CD14-positive monocyte (primary cell): Measurements from ENCODE around the gene CNPY2. TPM values are rescaled to one million over a fixed set of nuclear protein-coding genes. Genes with fewer than 3 reads are reported as not detected.

ENCODE experiments used
- DNase-seq, 3 donors: peaks; one replicate each; pipeline ENCODE4 v3.0.0-alpha.2; 2011 to 2022
- H2AFZ ChIP-seq: 2 replicates; pipeline ENCODE4 v1.6.0; 2012; ENCODE audit warnings: mild to moderate bottlenecking, low read depth, low read length, inconsistent platforms; ENCODE audit not compliant: insufficient read depth, poor library complexity, severe bottlenecking
- H3K27ac ChIP-seq, 2 donors: 1 replicate in 1 of 2; 2 replicates in 1 of 2; pipeline ENCODE4 v1.5.1; 2012 to 2013; ENCODE audit warnings: low read length in 2 of 2, control low read depth in 1 of 2, inconsistent platforms in 1 of 2, low read depth in 1 of 2, mild to moderate bottlenecking in 1 of 2
- H3K27me3 ChIP-seq, 2 donors: one replicate each; pipeline versions ENCODE4 v1.6.0 to v1.6.1; 2011 to 2013; ENCODE audit warnings: low read length in 2 of 2; ENCODE audit not compliant: control insufficient read depth in 2 of 2, insufficient read depth in 2 of 2
- H3K36me3 ChIP-seq, 2 donors: replicated peaks in 1 of 2; 1 replicate in 1 of 2; 2 replicates in 1 of 2; pipeline versions ENCODE4 v1.5.1 to v1.6.1; 2012 to 2013; ENCODE audit warnings: low read length in 2 of 2, control low read depth in 1 of 2, inconsistent platforms in 1 of 2, mild to moderate bottlenecking in 1 of 2; ENCODE audit not compliant: insufficient read depth in 2 of 2, control insufficient read depth in 1 of 2
- H3K4me1 ChIP-seq, 2 donors: 1 replicate in 1 of 2; 2 replicates in 1 of 2; pipeline versions ENCODE4 v1.5.1 to v1.6.1; 2012 to 2013; ENCODE audit warnings: low read length in 2 of 2, control low read depth in 1 of 2, inconsistent platforms in 1 of 2, mild to moderate bottlenecking in 1 of 2, moderate library complexity in 1 of 2; ENCODE audit not compliant: insufficient read depth in 2 of 2, control insufficient read depth in 1 of 2
- H3K4me2 ChIP-seq: replicated peaks from 2 replicates; pipeline ENCODE3; 2012; ENCODE audit warnings: low read length, moderate library complexity, mild to moderate bottlenecking; ENCODE audit not compliant: poor library complexity, severe bottlenecking; ENCODE audit errors: extremely low read depth
- H3K4me3 ChIP-seq, 3 experiments: fragments of 200-600 bp in 1 of 3; sonication (generic) in 1 of 3; replicated peaks in 1 of 3; 1 replicate in 2 of 3; 2 replicates in 1 of 3; pipeline ENCODE4 v1.5.1; 2011 to 2013; ENCODE audit warnings: low read length in 3 of 3, mild to moderate bottlenecking in 3 of 3, control low read depth in 2 of 3, low read depth in 2 of 3, inconsistent platforms in 1 of 3, moderate library complexity in 1 of 3
- H3K79me2 ChIP-seq: 2 replicates; pipeline ENCODE4 v1.6.0; 2012; ENCODE audit warnings: mild to moderate bottlenecking, control low read depth, inconsistent platforms, low read length, moderate library complexity; ENCODE audit not compliant: insufficient read depth
- H3K9ac ChIP-seq: 2 replicates; pipeline ENCODE4 v1.6.0; 2017; ENCODE audit warnings: low read length, mild to moderate bottlenecking; ENCODE audit not compliant: insufficient read depth, poor library complexity, severe bottlenecking
- H3K9me3 ChIP-seq, 2 donors: replicated peaks in 1 of 2; 1 replicate in 1 of 2; 2 replicates in 1 of 2; pipeline versions ENCODE4 v1.5.1 to v1.6.1; 2012 to 2013; ENCODE audit warnings: low read length in 2 of 2, control low read depth in 1 of 2; ENCODE audit not compliant: control insufficient read depth in 1 of 2, insufficient read depth in 1 of 2
- H4K20me1 ChIP-seq: 2 replicates; pipeline ENCODE4 v1.6.0; 2012; ENCODE audit warnings: mild to moderate bottlenecking, low read length, control low read depth, moderate library complexity; ENCODE audit not compliant: insufficient read depth
- H3K27ac Mint-ChIP-seq, 7 donors: one replicate each; pipeline ENCODE4 v1.8.0; 2020; ENCODE audit warnings: mild to moderate bottlenecking in 7 of 7, mixed read lengths in 7 of 7, moderate library complexity in 6 of 7, inconsistent platforms in 2 of 7
- H3K27me3 Mint-ChIP-seq, 3 donors: one replicate each; pipeline ENCODE4 v1.8.0; 2021 to 2022; ENCODE audit warnings: low read depth in 3 of 3, mild to moderate bottlenecking in 3 of 3, mixed read lengths in 3 of 3, moderate library complexity in 3 of 3, inconsistent platforms in 1 of 3
- H3K36me3 Mint-ChIP-seq, 2 donors: one replicate each; pipeline ENCODE4 v1.8.0; 2020; ENCODE audit warnings: mixed read lengths in 2 of 2, inconsistent platforms in 1 of 2, mild to moderate bottlenecking in 1 of 2
- H3K4me1 Mint-ChIP-seq: one replicate; pipeline ENCODE4 v1.8.0; 2020; ENCODE audit warnings: mild to moderate bottlenecking, mixed read lengths
- H3K4me3 Mint-ChIP-seq, 2 donors: one replicate each; pipeline ENCODE4 v1.8.0; 2020; ENCODE audit warnings: mild to moderate bottlenecking in 2 of 2, mixed read lengths in 2 of 2, moderate library complexity in 1 of 2
- H3K9me3 Mint-ChIP-seq, 7 donors: one replicate each; pipeline ENCODE4 v1.8.0; 2020 to 2022; ENCODE audit warnings: mixed read lengths in 7 of 7, mild to moderate bottlenecking in 6 of 7, moderate library complexity in 6 of 7, inconsistent platforms in 2 of 7
- CTCF ChIP-seq: fragments of 200-600 bp; IDR thresholded peaks from one replicate; pipeline ENCODE4 v1.8.0; 2022; ENCODE audit warnings: antibody characterized with exemption, mild to moderate bottlenecking
- WGBS: methylation state at CpG from one replicate; pipeline ENCODE4 v1.1.5; 2013; ENCODE audit warnings: missing lambda C conversion rate; ENCODE audit not compliant: insufficient coverage; 5-methylcytosine and 5-hydroxymethylcytosine counted together
- intact Hi-C, 2 donors: fragments of 100-400 bp; cut with micrococcal nuclease; formaldehyde crosslinking; loops; one replicate each; pipeline versions ENCODE4 v1.15.0 to v1.15.1; 2023
- polyA plus RNA-seq, 3 donors: library from polyadenylated mRNA; depleted of rRNA in 1 of 3; unstranded in 2 of 3; stranded (reverse) in 1 of 3; fragments of 300-500 nt in 2 of 3; fragments of >200 nt in 1 of 3; fragmentation: Illumina TruSeq in 2 of 3; gene quantifications; 1 replicate in 2 of 3; 2 replicates in 1 of 3; pipeline ENCODE4 v1.2.3, GENCODE V29; 2012 to 2021

The CNPY2 gene
- polyA plus RNA-seq, 3 donors = 50.4 to 122 (median 121) TPM

- WGBS = under 1% methylated on average over 43 of the region's 54 CpGs
- TF ChIP-seq CTCF = no peak
- H3K9ac ChIP-seq = peak within 1 kb of the TSS; percentile 76
- Mint-ChIP-seq H3K4me3 (peak within 1 kb of the TSS; percentile 87 to 94), H3K36me3 (peaks cover 16 to 21% of the 10 kb centered on the region in 2 donors), H3K4me1 (peaks cover 26% of the 10 kb centered on the region), H3K27me3 (peaks cover 0 to 2% (median 1%) of the 10 kb centered on the region in 3 donors), H3K27ac (peak within 1 kb of the TSS; percentile 87 to 97 (median 95)), H3K9me3 (no peaks in the 10 kb centered on the region)
- H3K4me1 ChIP-seq = peaks cover 19 to 23% of the 10 kb centered on the region in 2 donors
- DNase-seq = peak; percentile 98 to 99 (median 99)
- H3K9me3 ChIP-seq = no peaks in the 10 kb centered on the region
- peaks cover 38% of the 10 kb centered on the region for H4K20me1 ChIP-seq
- H3K27me3 ChIP-seq = no peaks in the 10 kb centered on the region
- H3K27ac ChIP-seq = peak within 1 kb of the TSS; percentile 74 to 89
- H3K79me2 ChIP-seq = peaks cover 49% of the 10 kb centered on the region
- H3K4me2 ChIP-seq = peak within 1 kb of the TSS; percentile 95
- intact Hi-C loops = loop anchor here (2.0 to 10.0 kb wide), 4 partner anchors 43 to 105 kb away; partner anchors contain the start of genes CNPY2 (in 2 of the 2), CS (in 1 of the 2), MIP (in 1 of the 2) and SPRYD4 (in 1 of the 2)
- H3K36me3 ChIP-seq = peaks cover 14% of the 10 kb centered on the region in 2 donors
- H2AFZ ChIP-seq = peak within 1 kb of the TSS; percentile 82
- peak within 1 kb of the TSS; percentile 89 to 97 (median 89) for H3K4me3 ChIP-seq
Measured at GRCh38 chr12:56359851-56360767, 44.3 kb upstream of the CNPY2 start, which contains the start of gene STAT2. Gene STAT2 (minus strand): TSS chr12:56360107. CDS start chr12:56356571, 3,536 bp downstream.

- peak in 2 of 3 donors; percentile 40 to 41 for DNase-seq
- H3K79me2 ChIP-seq = peaks cover 57% of the 10 kb centered on the region
- no peaks in the 10 kb centered on the region for H3K27me3 ChIP-seq
- no CpG with 5 or more reads among the region's 1 CpG for WGBS
- peaks cover 26% of the 10 kb centered on the region for H3K4me1 Mint-ChIP-seq
- TF ChIP-seq CTCF = no peak
- H3K4me3 Mint-ChIP-seq = peak overlapping the region; percentile 87 to 94
- peak overlapping the region; percentile 89 to 97 (median 89) for H3K4me3 ChIP-seq
- H4K20me1 ChIP-seq = peaks cover 49% of the 10 kb centered on the region
- H3K9me3 ChIP-seq = no peaks in the 10 kb centered on the region
- H3K36me3 ChIP-seq = peaks cover 25% of the 10 kb centered on the region in 2 donors
- intact Hi-C loops = no loop called here
- peaks cover 0 to 2% (median 1%) of the 10 kb centered on the region in 3 donors for H3K27me3 Mint-ChIP-seq
- H3K36me3 Mint-ChIP-seq = peaks cover 27 to 32% of the 10 kb centered on the region in 2 donors
- peak overlapping the region; percentile 95 for H3K4me2 ChIP-seq
- H3K27ac Mint-ChIP-seq = peak overlapping the region; percentile 87 to 97 (median 95)
- H3K4me1 ChIP-seq = peaks cover 19 to 23% of the 10 kb centered on the region in 2 donors
- peak overlapping the region; percentile 82 for H2AFZ ChIP-seq
- H3K9ac ChIP-seq = peak overlapping the region; percentile 76
- H3K9me3 Mint-ChIP-seq = no peaks in the 10 kb centered on the region
- peak overlapping the region; percentile 74 to 89 for H3K27ac ChIP-seq
Measured at GRCh38 chr12:56358836-56359532, 43.2 kb upstream of the CNPY2 start.
